GM12872 (cell line): ENCODE data around the gene OGDH.

Experiments used
- CTCF ChIP-seq: IDR thresholded peaks from 3 replicates; pipeline ENCODE4 v1.5.1; 2011; ENCODE audit warnings: low read depth, mild to moderate bottlenecking, low read length, moderate library complexity; ENCODE audit not compliant: insufficient read depth

The OGDH gene

GRCh38 chr7:44604941-44605340 lies 1.5 kb upstream of the OGDH start:
- no peak for TF ChIP-seq CTCF

GRCh38 chr7:44607141-44608068 lies 978 bp downstream of the OGDH start:
- TF ChIP-seq CTCF: no peak

GRCh38 chr7:44608916-44609648 lies 2.7 kb downstream of the OGDH start:
- TF ChIP-seq CTCF: no peak

- TF ChIP-seq CTCF: no peak
Measured at GRCh38 chr7:44609829-44610228, 3.4 kb downstream of the OGDH start.

GRCh38 chr7:44615149-44615611 lies 8.8 kb downstream of the OGDH start:
- no peak for TF ChIP-seq CTCF

GRCh38 chr7:44615793-44616192 lies 9.4 kb downstream of the OGDH start:
- TF ChIP-seq CTCF: no peak

- no peak for TF ChIP-seq CTCF
Measured at GRCh38 chr7:44616545-44616944, 10.1 kb downstream of the OGDH start.
